GM18858 (cell line): ENCODE data around the gene PSD2.
A peak's percentile ranks its signal among the peaks of the same experiment; 100 is the strongest.

Source experiments
- ATAC-seq: cut with Tn5 transposase; IDR thresholded peaks from one replicate; pipeline ENCODE4 v1.9.1; 2021; ENCODE audit not compliant: unreplicated experiment

Gene PSD2

GRCh38 chr5:139763280-139763929 is 32.2 kb upstream of the PSD2 start:
- ATAC-seq, result no peak

GRCh38 chr5:139763930-139764791 is 31.4 kb upstream of the PSD2 start:
- ATAC-seq, result no peak

- no peak for ATAC-seq
Observed at GRCh38 chr5:139764886-139765408, 30.7 kb upstream of the PSD2 start.

GRCh38 chr5:139765409-139766217 is 30.0 kb upstream of the PSD2 start:
- ATAC-seq, result peak; percentile 52

- no peak for ATAC-seq
Observed at GRCh38 chr5:139767960-139768359, 27.6 kb upstream of the PSD2 start.

GRCh38 chr5:139768807-139769465 is 26.7 kb upstream of the PSD2 start:
- no peak for ATAC-seq

- ATAC-seq, result no peak
Observed at GRCh38 chr5:139769477-139769876, 26.1 kb upstream of the PSD2 start.

GRCh38 chr5:139770722-139771121 is 24.9 kb upstream of the PSD2 start:
- ATAC-seq, result no peak

GRCh38 chr5:139772089-139772791 is 23.4 kb upstream of the PSD2 start:
- no peak for ATAC-seq

GRCh38 chr5:139772927-139773690 is 22.5 kb upstream of the PSD2 start:
- ATAC-seq, result no peak

- no peak for ATAC-seq
Observed at GRCh38 chr5:139774980-139775661, 20.5 kb upstream of the PSD2 start.

GRCh38 chr5:139775872-139776271 is 19.7 kb upstream of the PSD2 start:
- ATAC-seq, result no peak

- ATAC-seq, result no peak
Observed at GRCh38 chr5:139776861-139777260, 18.7 kb upstream of the PSD2 start.

GRCh38 chr5:139783436-139783965 is 12.1 kb upstream of the PSD2 start:
- no peak for ATAC-seq

- no peak for ATAC-seq
Observed at GRCh38 chr5:139784488-139784887, 11.1 kb upstream of the PSD2 start.

GRCh38 chr5:139787257-139787567 is 8.4 kb upstream of the PSD2 start:
- no peak for ATAC-seq

GRCh38 chr5:139787568-139788293 is 7.9 kb upstream of the PSD2 start:
- ATAC-seq, result no peak

- ATAC-seq, result no peak
Observed at GRCh38 chr5:139788294-139788910, 7.2 kb upstream of the PSD2 start.
